Muscle of leg (tissue), 11 donors: ENCODE data around the gene C1orf56. TPM values are rescaled to one million over a fixed set of nuclear protein-coding genes. Genes with fewer than 3 reads are reported as not detected.

Source experiments
- DNase-seq: peaks from one replicate; pipeline ENCODE4 v3.0.0; 2013
- H3K27ac ChIP-seq: one replicate; pipeline ENCODE4 v1.5.1; 2013; ENCODE audit warnings: mild to moderate bottlenecking, low read length, control low read depth
- H3K27me3 ChIP-seq: one replicate; pipeline ENCODE4 v1.6.1; 2013; ENCODE audit warnings: low read length; ENCODE audit not compliant: control insufficient read depth, insufficient read depth
- H3K36me3 ChIP-seq: one replicate; pipeline ENCODE4 v1.6.1; 2013; ENCODE audit warnings: low read length; ENCODE audit not compliant: control insufficient read depth, insufficient read depth
- H3K4me1 ChIP-seq: one replicate; pipeline ENCODE4 v1.6.1; 2013; ENCODE audit warnings: low read length; ENCODE audit not compliant: control insufficient read depth, insufficient read depth
- H3K4me3 ChIP-seq: one replicate; pipeline ENCODE4 v1.5.1; 2013; ENCODE audit warnings: low read length, control low read depth
- H3K9me3 ChIP-seq: replicated peaks from 2 replicates; pipeline ENCODE4 v1.6.1; 2013; ENCODE audit warnings: low read depth, low read length; ENCODE audit not compliant: control insufficient read depth
- WGBS: methylation state at CpG from one replicate; pipeline ENCODE4 v1.1.5; 2013; ENCODE audit warnings: missing lambda C conversion rate; ENCODE audit not compliant: insufficient coverage; 5-methylcytosine and 5-hydroxymethylcytosine counted together
- polyA plus RNA-seq, 8 donors: library from polyadenylated mRNA; unstranded; fragments of 120-200 nt; gene quantifications; one replicate each; pipeline versions ENCODE4 v1.2.1 to v1.2.3, GENCODE V29; 2013; ENCODE audit warnings: inconsistent platforms in 1 of 8, low replicate concordance in 1 of 8; ENCODE audit not compliant: insufficient read length in 8 of 8, insufficient read depth in 1 of 8
- total RNA-seq: library from RNA; stranded (reverse); fragments of 120-200 nt; gene quantifications from one replicate; pipeline ENCODE4 v1.2.4, GENCODE V29; 2013

Gene C1orf56
- total and polyA plus RNA-seq, 9 donors = 2.6 to 8.6 (median 5.8) TPM

GRCh38 chr1:151059109-151060006 lies 11.8 kb downstream of the C1orf56 start, which contains the start of gene CDC42SE1:
Gene CDC42SE1, minus strand, starts transcription at chr1:151059622. Its CDS starts 3,892 bp downstream, at chr1:151055730.
- no peaks in the 10 kb centered on the region for H3K27me3 ChIP-seq
- no peaks in the 10 kb centered on the region for H3K9me3 ChIP-seq
- H3K4me1 ChIP-seq = peaks cover 43% of the 10 kb centered on the region
- peaks cover 26% of the 10 kb centered on the region for H3K36me3 ChIP-seq
- WGBS = under 1% methylated on average over 38 of the region's 58 CpGs
- H3K27ac ChIP-seq = peak within 1 kb of the TSS; percentile 97
- peak; percentile 94 for DNase-seq
- H3K4me3 ChIP-seq = peak within 1 kb of the TSS; percentile 98

DNA sequence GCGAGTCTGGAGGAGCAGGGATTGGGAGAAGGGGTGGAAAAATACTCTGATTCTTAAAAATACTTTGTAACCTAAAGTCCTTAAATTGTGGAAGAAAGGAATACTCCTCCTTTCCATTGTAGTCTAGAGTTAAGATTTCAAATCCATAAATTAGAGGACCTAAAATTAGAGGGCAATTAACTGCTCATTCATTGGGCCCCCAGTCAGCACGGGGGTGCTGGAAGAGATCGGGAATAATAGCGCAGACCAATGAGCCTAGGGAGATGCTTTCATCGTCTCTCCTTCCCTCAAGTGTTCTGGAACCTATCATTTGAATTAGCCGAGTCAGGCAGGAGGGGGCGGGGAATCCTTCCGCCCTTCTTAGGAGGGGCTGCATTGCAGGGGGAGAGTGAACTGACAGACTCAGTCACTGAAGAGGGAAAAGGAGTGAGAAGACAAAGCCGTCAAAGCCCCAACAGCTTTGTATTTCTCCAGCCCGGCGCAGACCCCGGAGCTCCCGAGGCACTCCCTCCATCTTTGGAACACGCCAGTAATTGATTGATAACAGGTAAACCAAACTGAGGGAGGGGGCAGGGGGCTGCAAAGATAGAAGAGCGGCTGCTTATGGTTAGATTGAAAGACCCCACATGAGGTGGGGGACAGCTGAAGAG lies 12.6 kb downstream of the C1orf56 start, which contains the start of gene MLLT11:
MLLT11 (plus strand) TSS at position 391 of the 650 bp plus-strand sequence. CDS start 6,828 bp downstream, outside the sequence.
- 0% methylated on average over 9 of the region's 15 CpGs for WGBS
- Histone ChIP-seq H3K36me3 (peaks cover 19% of the 10 kb centered on the region), H3K9me3 (no peaks in the 10 kb centered on the region), H3K4me3 (peak within 1 kb of the TSS; percentile 98), H3K4me1 (peaks cover 43% of the 10 kb centered on the region), H3K27ac (peak within 1 kb of the TSS; percentile 97), H3K27me3 (no peaks in the 10 kb centered on the region)
- peak; percentile 95 for DNase-seq

DNA sequence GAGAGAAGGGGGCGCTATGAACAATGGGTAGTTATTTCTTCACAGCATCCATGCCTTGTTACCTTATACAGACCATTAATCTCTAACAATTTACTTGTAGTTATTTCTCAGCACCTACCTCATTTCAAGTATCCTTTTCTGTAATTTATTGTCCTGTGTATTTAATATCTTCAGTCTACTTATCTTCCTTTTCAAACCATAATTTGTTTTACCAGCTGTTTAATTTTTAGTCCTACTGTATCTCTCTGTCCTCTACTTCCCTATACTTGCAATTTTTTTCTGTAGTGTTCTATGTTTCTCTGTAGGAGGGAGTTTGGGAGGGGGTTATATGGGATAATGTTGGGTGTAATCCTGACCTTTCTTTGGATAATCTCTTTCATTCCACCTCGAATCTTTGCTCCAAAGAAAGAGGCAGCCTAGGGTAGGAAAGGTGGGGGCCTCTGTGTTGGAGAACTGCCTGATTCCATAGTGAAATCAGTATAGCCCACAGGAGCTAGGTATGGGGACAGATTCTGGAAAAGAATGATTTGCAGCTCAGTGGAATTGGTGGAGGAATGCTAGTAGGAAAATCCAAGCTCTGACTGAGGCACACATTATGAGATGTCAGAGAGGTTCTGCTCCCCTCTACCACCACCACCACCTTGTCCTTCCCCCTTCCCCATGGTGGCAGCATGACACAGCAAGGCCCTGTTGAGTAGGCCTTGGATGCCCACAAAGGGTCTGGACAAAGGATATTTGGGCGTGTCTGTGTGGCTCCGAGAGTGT lies 13.3 kb downstream of the C1orf56 start:
- Histone ChIP-seq H3K9me3 (no peaks in the 10 kb centered on the region), H3K4me3 (peak overlapping the region; percentile 98), H3K27ac (peak overlapping the region; percentile 97), H3K36me3 (peaks cover 12% of the 10 kb centered on the region), H3K27me3 (no peaks in the 10 kb centered on the region), H3K4me1 (peaks cover 38% of the 10 kb centered on the region)
- WGBS = no CpG with 5 or more reads among the region's 4 CpGs
- DNase-seq = peak; percentile 27

DNA sequence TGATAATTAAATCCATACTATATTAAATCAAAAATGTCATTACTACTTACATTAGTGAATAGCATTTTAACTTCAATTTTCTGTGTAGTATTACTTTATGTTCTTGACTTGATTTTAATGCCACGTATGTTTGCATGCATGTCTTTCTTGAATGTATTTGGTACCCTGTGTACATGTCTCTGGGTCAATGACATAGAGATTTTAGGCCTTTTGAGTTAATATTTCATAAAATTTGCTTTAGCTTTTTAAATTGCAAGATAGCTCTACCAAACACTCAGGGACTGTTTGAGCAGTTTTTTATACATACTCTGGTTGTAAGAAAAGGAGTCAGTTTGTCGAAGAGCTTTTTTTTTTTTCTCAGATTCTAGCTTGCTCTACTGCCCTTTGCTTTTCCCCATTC lies 14.2 kb downstream of the C1orf56 start:
- H3K4me3 ChIP-seq = no peak overlapping the region
- H3K36me3 ChIP-seq = peaks cover 6% of the 10 kb centered on the region
- H3K4me1 ChIP-seq = peaks cover 31% of the 10 kb centered on the region
- WGBS = no CpG with 5 or more reads among the region's 2 CpGs
- no peak overlapping the region for H3K27ac ChIP-seq
- no peak for DNase-seq
- no peaks in the 10 kb centered on the region for H3K27me3 ChIP-seq
- H3K9me3 ChIP-seq = no peaks in the 10 kb centered on the region

DNA sequence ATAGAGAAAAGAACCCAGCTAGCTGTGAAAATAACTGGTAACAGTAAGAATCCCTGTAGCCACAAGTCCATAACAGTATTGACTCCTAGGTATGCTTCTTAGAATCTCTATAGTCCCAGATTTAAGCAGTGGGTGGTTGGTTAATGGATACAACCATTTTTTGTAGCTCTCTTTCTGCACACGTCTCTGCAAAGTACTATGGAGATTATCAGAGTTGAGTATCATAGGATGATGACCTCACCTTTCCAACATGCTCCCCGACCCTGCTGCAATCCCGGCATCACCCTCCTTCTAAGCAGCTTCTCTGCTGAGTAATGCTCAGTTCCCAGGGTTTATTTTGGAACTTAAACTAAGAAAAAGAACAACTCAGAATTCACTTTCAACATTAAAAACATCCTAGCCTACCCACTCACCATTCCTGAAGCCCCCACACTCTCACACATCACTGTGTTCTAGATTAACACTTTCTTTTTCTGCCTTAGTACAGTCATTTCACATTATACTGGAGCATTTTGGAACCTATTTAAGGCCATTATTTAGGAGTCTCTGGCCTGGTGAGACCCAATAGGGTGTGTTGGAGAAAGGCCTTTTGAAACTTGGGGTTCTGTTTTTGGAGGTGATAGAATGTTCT lies 15.3 kb downstream of the C1orf56 start:
- Histone ChIP-seq H3K4me1 (peaks cover 20% of the 10 kb centered on the region), H3K27me3 (no peaks in the 10 kb centered on the region), H3K4me3 (no peak overlapping the region), H3K9me3 (no peaks in the 10 kb centered on the region), H3K27ac (no peak overlapping the region), H3K36me3 (peaks cover 3% of the 10 kb centered on the region)
- 93% methylated on average over 2 of the region's 3 CpGs for WGBS
- DNase-seq = no peak

DNA sequence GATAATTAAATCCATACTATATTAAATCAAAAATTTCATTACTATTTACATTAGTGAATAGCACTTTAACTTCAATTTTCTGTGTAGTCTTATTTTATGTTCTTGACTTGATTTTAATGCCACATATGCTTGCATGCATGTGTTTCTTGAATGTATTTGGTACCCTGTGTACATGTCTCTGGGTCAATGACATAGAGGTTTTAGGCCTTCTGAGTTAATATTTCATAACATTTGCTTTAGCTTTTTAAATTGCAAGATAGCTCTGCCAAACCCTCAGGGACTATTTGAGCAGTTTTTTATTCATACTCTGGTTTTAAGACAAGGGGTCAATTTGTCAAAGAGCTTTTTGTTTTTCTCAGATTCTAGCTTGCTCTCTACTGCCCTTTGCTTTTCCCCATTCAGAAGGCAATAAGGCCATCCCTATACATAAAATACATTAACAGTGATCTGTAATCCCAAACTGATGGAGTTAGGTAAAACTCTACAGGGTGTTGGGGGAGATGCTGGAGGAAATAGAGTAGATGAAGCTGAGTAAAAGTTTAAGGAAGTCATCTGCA lies 17.6 kb downstream of the C1orf56 start:
- Histone ChIP-seq H3K4me3 (no peak overlapping the region), H3K9me3 (no peaks in the 10 kb centered on the region), H3K36me3 (peaks cover 3% of the 10 kb centered on the region), H3K27me3 (no peaks in the 10 kb centered on the region), H3K4me1 (peaks cover 16% of the 10 kb centered on the region), H3K27ac (no peak overlapping the region)
- DNase-seq = no peak

GRCh38 chr1:151067185-151067584 lies 19.6 kb downstream of the C1orf56 start:
- Histone ChIP-seq H3K9me3 (no peaks in the 10 kb centered on the region), H3K36me3 (peaks cover 3% of the 10 kb centered on the region), H3K27ac (no peak overlapping the region), H3K4me1 (peaks cover 16% of the 10 kb centered on the region), H3K4me3 (no peak overlapping the region), H3K27me3 (no peaks in the 10 kb centered on the region)
- no peak for DNase-seq
- 88% methylated on average over 4 of the region's 4 CpGs for WGBS

DNA sequence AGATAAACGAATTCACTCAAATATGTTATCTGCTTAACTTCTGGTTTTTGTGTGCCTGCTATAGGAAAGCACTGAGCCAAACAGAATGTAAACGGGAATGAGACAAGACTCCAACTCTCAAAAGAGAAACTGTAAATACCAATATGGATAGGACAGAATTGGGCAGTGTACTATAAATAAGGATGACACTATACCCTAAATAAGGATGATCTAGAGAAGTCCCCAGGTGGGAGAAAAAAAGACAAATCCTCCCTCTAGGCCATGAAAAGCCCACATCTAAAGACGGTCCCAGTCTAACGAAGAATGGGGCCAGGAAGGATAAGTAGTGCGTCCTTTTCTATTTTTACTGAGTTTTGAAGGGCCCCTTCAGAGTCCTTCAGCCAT lies 21.5 kb downstream of the C1orf56 start:
- WGBS = no CpG with 5 or more reads among the region's 5 CpGs
- Histone ChIP-seq H3K36me3 (peaks cover 3% of the 10 kb centered on the region), H3K4me1 (peaks cover 16% of the 10 kb centered on the region), H3K9me3 (no peaks in the 10 kb centered on the region), H3K4me3 (no peak overlapping the region), H3K27me3 (no peaks in the 10 kb centered on the region), H3K27ac (peak overlapping the region; percentile 100)
- no peak for DNase-seq

DNA sequence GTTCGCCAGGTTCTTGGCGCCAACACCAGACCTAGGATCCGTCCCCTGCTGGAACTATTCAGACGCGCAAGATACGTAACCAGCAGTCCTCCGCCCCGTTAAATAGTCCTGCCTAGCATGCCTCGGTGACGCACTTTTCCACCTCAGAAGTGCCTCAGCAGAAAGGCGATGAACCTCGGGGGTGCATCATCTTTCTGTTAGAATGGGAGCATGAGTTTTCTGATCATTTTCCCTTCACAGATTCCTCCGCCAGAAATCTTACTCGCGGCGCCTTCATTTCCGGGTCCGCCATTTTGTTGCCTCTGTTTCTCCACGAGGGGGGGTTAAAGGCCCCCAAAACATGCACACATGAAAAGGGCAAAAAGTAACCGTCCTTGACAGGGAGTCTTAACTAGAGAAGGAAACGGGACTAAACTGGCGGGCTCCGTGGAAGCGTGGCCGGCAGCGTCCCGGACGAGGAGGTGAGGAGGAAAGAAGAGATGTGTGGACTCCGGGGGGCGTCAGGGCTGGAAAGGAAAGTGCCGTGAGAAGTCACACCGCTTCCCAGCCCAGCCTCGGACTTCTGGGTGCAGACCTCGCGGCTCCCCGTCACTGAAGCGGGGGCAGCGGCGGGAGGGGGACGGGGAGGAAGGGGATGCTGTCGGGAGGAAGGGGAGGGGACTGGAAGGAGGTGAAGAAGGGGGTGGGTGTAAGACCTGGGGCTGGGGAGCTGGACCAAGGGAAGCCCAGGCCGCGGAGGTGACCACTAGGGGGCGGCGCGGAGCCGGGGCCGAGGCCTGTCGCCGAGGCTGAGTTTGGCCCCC lies 23.1 kb downstream of the C1orf56 start, which contains the start of gene GABPB2:
GABPB2 (plus strand) TSS at position 288 of the 803 bp plus-strand sequence. CDS start 17,429 bp downstream, outside the sequence.
- Histone ChIP-seq H3K4me1 (peaks cover 16% of the 10 kb centered on the region), H3K36me3 (peaks cover 12% of the 10 kb centered on the region), H3K27me3 (no peaks in the 10 kb centered on the region), H3K9me3 (no peaks in the 10 kb centered on the region), H3K4me3 (peak within 1 kb of the TSS; percentile 99), H3K27ac (peak within 1 kb of the TSS; percentile 100)
- 0% methylated on average over 31 of the region's 50 CpGs for WGBS
- DNase-seq = peak; percentile 99
